Lower lobe of right lung (tissue), 2 donors: Measurements from ENCODE around the gene MYL3. TPM values are rescaled to one million over a fixed set of nuclear protein-coding genes. Genes with fewer than 3 reads are reported as not detected.

Experiments
- ATAC-seq, 2 donors: fragments of 200-7000 bp; cut with Tn5 transposase; one replicate each; pipeline ENCODE4 v1.9.1; 2020 to 2022; ENCODE audit warnings: mild to moderate bottlenecking in 2 of 2, moderate library complexity in 2 of 2
- DNase-seq: peaks from one replicate; pipeline ENCODE4 v3.0.0-alpha.2; 2020
- H3K27ac ChIP-seq: fragments of 200-600 bp; one replicate; pipeline ENCODE4 v1.8.0; 2022
- H3K27me3 ChIP-seq: fragments of 200-600 bp; one replicate; pipeline ENCODE4 v1.8.0; 2022; ENCODE audit warnings: low read depth
- H3K36me3 ChIP-seq: fragments of 200-600 bp; one replicate; pipeline ENCODE4 v1.8.0; 2022; ENCODE audit warnings: mild to moderate bottlenecking
- H3K4me1 ChIP-seq: fragments of 200-600 bp; one replicate; pipeline ENCODE4 v1.8.0; 2022
- H3K4me3 ChIP-seq: fragments of 200-600 bp; one replicate; pipeline ENCODE4 v1.8.0; 2022; ENCODE audit warnings: mild to moderate bottlenecking
- H3K9me3 ChIP-seq: fragments of 200-600 bp; one replicate; pipeline ENCODE4 v1.8.0; 2022
- intact Hi-C: fragments of 100-400 bp; cut with DNase I; formaldehyde crosslinking; loops from one replicate; pipeline ENCODE4 v1.11.0; 2022
- total RNA-seq: library from RNA; stranded (reverse); fragmentation: NEBNext Ultra II Directional; extraction: Animal tissue kit (Norgen Biotek cat#: 25700); gene quantifications from one replicate; pipeline ENCODE4 v1.2.1, GENCODE V29; 2021
- TF ChIP-seq, protein P1 (sequence below): fragments of 200-600 bp; IDR thresholded peaks from one replicate; pipeline ENCODE4 v1.8.0; 2022; ENCODE audit warnings: antibody characterized with exemption, mild to moderate bottlenecking
- donor health status: DM: no; HTN: yes; CAD: no; lungs with severe emphysema.

Gene MYL3
- total RNA-seq, 1 donor from 2014 or later, result 2.0 TPM

DNA sequence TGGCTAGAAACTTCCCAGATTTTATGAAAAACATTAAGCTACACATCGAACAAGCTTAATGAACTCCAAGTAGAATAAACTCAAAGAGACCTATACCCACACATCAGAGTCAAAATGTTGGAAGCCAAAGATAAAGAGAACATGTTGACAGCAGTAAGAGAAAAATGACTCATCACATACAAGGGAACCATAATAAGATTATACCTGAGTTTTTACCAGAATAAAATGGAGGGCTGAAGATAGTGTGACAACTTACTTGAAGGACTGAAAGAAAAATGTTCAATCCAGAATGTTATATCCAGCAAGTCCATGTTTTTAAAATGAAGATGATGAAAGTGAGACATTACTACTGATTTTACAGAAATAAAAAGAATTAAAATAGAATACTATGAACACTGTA lies 22.8 kb downstream of the MYL3 start:
- ATAC-seq (no peak), DNase-seq (no peak)
- TF ChIP-seq, protein P1, sequence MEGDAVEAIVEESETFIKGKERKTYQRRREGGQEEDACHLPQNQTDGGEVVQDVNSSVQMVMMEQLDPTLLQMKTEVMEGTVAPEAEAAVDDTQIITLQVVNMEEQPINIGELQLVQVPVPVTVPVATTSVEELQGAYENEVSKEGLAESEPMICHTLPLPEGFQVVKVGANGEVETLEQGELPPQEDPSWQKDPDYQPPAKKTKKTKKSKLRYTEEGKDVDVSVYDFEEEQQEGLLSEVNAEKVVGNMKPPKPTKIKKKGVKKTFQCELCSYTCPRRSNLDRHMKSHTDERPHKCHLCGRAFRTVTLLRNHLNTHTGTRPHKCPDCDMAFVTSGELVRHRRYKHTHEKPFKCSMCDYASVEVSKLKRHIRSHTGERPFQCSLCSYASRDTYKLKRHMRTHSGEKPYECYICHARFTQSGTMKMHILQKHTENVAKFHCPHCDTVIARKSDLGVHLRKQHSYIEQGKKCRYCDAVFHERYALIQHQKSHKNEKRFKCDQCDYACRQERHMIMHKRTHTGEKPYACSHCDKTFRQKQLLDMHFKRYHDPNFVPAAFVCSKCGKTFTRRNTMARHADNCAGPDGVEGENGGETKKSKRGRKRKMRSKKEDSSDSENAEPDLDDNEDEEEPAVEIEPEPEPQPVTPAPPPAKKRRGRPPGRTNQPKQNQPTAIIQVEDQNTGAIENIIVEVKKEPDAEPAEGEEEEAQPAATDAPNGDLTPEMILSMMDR, result no peak
- peaks cover 5% of the 10 kb centered on the region for H3K4me1 ChIP-seq
- H3K36me3 ChIP-seq, result no peaks in the 10 kb centered on the region
- H3K27ac ChIP-seq, result no peak overlapping the region
- peaks cover 20% of the 10 kb centered on the region for H3K9me3 ChIP-seq
- no peaks in the 10 kb centered on the region for H3K27me3 ChIP-seq
- no peak overlapping the region for H3K4me3 ChIP-seq
- intact Hi-C loops, result no loop called here

DNA sequence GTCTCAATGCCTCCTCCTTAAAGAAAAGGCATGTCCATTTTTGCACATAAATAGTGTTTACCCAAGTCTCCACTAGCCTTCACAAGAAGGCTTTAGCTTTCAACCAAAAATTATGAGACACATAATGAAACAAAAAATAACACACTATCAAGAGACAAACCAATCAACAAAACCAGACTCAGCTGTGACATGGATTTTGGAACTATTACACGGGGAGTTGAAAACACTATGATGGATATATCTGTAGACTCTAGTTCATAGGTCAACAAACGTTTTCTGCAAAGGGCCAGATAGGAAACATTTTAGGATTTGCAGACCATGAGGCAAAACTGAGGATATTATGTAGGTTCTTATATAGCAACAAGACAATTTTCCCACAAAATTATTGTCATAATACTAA lies 24.9 kb downstream of the MYL3 start:
- Histone ChIP-seq H3K36me3 (no peaks in the 10 kb centered on the region), H3K4me3 (no peak overlapping the region), H3K27ac (no peak overlapping the region), H3K9me3 (peaks cover 20% of the 10 kb centered on the region), H3K4me1 (no peaks in the 10 kb centered on the region), H3K27me3 (no peaks in the 10 kb centered on the region)
- intact Hi-C loops, result no loop called here
- DNase-seq (no peak), ATAC-seq (no peak)
- TF ChIP-seq, protein P1, result no peak

DNA sequence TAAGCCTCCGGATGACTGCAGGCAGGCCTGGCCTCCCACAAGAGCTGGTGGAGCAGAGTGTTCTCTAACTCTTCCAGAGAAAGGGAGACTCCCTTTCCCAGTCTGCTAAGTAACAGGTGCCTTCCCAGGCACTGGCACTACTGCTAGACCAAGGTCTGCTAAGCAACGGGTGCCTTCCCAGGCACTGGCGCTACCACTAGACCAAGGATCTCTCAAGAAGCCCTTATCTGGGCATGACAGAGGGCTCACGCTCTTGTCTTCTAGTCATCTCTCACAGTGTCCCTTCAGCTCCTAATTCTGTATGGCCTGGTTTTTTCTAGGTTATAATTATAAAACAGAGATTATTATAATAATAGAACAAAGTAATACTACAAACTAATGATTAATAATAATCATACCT lies 27.8 kb downstream of the MYL3 start:
- no peak overlapping the region for H3K27ac ChIP-seq
- no peaks in the 10 kb centered on the region for H3K36me3 ChIP-seq
- ATAC-seq (no peak), DNase-seq (no peak)
- no peaks in the 10 kb centered on the region for H3K27me3 ChIP-seq
- intact Hi-C loops, result no loop called here
- TF ChIP-seq, protein P1, result no peak
- H3K9me3 ChIP-seq, result peaks cover 14% of the 10 kb centered on the region
- H3K4me1 ChIP-seq, result no peaks in the 10 kb centered on the region
- H3K4me3 ChIP-seq, result no peak overlapping the region

DNA sequence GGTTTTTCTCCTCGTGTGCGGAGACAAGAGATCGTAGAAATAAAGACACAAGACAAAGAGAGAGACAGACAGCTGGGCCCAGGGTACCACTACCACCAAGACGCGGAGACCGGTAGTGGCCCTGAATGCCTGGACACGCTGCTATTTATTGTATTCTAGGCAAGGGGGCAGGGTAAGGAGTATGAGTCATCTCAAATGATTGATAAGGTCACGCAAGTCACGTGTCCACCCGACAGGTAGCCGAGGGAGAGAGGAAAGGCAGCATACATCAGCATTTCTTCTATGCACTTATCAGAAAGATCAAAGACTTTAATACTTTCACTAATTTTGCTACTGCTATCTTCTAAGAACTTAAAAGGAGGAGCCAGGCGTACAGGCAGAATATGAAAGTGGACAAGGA lies 28.2 kb downstream of the MYL3 start:
- intact Hi-C loops, result no loop called here
- no peak overlapping the region for H3K27ac ChIP-seq
- H3K27me3 ChIP-seq, result no peaks in the 10 kb centered on the region
- no peak overlapping the region for H3K4me3 ChIP-seq
- DNase-seq (no peak), ATAC-seq (no peak)
- TF ChIP-seq, protein P1, result no peak
- H3K36me3 ChIP-seq, result no peaks in the 10 kb centered on the region
- H3K9me3 ChIP-seq, result peaks cover 14% of the 10 kb centered on the region
- no peaks in the 10 kb centered on the region for H3K4me1 ChIP-seq

DNA sequence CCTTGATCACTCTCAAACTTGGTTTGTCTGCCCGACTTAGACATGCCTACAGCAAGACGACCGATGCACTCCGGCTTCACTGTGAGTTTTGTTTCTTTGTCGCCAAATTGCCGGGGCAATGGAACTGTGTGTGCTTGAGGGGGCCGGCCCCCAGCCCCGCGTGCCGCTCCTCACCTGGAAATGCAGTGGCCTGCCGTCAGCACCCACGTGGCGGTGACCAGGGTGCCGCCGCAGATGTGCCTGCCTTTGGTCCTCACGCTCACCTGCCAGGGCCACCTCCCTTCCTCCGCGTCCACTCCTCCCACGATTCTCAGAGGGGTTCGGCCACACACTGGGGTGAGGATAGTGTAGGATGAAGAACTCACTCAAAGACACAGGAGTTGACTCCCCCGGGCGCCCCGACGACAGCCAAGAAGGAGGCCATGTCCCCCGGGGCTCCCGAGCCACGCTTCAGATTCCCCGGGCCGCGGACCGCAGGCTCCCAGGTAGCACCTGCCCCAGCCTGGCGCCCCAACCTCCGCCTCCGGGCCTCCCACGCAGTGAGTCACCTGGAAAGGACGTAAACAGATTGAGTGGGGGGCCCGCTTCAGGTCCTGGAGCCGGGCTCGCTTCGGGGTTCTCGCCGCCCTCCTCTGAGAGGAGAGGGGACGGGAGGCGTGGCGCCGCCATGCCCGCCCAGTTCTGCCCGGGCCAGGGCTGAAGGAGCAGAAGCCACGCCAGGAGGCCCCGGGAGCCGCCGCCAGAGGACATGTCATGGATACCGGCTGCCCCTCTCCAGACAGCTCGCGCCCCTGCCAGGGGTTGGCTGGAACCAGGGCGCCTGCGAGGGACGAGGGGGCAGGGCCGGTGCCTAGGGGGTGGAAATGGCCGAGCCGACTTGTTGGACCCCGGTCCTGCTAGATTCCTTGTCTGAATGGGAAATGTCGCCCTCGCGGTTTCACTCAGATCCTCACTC lies 29.6 kb downstream of the MYL3 start:
- TF ChIP-seq, protein P1, result no peak
- H3K4me3 ChIP-seq, result no peak overlapping the region
- H3K4me1 ChIP-seq, result no peaks in the 10 kb centered on the region
- H3K9me3 ChIP-seq, result peaks cover 8% of the 10 kb centered on the region
- no peaks in the 10 kb centered on the region for H3K36me3 ChIP-seq
- ATAC-seq (peak in 1 of 2 donors; percentile 26), DNase-seq (no peak)
- no peaks in the 10 kb centered on the region for H3K27me3 ChIP-seq
- no peak overlapping the region for H3K27ac ChIP-seq
- intact Hi-C loops, result no loop called here
